Peyer's patch (tissue), 4 donors: Measurements from ENCODE around the gene MYNN.

Experiments used
- POLR2A ChIP-seq, 2 donors: fragments of 450-650 bp; IDR thresholded peaks; one replicate each; pipeline ENCODE4 v1.5.1; 2017; ENCODE audit warnings: antibody characterized with exemption in 2 of 2, mild to moderate bottlenecking in 2 of 2, moderate library complexity in 2 of 2
- TF ChIP-seq, protein P1 (sequence below), 6 experiments: fragments of 450-650 bp in 4 of 6; fragments of 200-600 bp in 2 of 6; sonication (generic) in 1 of 6; IDR thresholded peaks; one replicate each; pipeline ENCODE4 v1.5.1; 2017 to 2019; ENCODE audit warnings: antibody characterized with exemption in 6 of 6, mild to moderate bottlenecking in 3 of 6, moderate library complexity in 1 of 6

DNA sequence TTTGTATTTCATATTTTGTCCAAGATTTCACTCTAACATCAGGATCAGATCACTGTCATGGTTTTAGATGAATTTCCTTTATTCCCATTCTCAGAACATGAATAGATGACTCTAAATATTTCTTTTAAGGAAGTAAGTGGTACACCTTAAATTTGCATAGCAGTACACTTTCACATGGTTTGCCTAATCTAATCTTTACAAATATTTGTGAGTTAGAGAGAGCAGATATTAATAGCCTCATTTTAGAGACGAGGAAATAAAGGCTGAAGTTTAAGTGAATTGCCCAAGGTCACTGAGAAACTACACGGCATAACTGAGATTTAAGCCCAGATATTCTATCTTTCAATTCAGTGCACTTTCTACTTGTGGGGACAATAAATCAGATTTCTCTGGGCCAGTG, 22.5 kb upstream of the MYNN start:
- no peak for TF ChIP-seq POLR2A (IDR thresholded peaks at IDR 0.05)
- TF ChIP-seq, protein P1, sequence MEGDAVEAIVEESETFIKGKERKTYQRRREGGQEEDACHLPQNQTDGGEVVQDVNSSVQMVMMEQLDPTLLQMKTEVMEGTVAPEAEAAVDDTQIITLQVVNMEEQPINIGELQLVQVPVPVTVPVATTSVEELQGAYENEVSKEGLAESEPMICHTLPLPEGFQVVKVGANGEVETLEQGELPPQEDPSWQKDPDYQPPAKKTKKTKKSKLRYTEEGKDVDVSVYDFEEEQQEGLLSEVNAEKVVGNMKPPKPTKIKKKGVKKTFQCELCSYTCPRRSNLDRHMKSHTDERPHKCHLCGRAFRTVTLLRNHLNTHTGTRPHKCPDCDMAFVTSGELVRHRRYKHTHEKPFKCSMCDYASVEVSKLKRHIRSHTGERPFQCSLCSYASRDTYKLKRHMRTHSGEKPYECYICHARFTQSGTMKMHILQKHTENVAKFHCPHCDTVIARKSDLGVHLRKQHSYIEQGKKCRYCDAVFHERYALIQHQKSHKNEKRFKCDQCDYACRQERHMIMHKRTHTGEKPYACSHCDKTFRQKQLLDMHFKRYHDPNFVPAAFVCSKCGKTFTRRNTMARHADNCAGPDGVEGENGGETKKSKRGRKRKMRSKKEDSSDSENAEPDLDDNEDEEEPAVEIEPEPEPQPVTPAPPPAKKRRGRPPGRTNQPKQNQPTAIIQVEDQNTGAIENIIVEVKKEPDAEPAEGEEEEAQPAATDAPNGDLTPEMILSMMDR (IDR thresholded peaks at IDR 0.05), result no peak
